ENCODE data around the gene NMRAL1.

NMRAL1 gene

DNA sequence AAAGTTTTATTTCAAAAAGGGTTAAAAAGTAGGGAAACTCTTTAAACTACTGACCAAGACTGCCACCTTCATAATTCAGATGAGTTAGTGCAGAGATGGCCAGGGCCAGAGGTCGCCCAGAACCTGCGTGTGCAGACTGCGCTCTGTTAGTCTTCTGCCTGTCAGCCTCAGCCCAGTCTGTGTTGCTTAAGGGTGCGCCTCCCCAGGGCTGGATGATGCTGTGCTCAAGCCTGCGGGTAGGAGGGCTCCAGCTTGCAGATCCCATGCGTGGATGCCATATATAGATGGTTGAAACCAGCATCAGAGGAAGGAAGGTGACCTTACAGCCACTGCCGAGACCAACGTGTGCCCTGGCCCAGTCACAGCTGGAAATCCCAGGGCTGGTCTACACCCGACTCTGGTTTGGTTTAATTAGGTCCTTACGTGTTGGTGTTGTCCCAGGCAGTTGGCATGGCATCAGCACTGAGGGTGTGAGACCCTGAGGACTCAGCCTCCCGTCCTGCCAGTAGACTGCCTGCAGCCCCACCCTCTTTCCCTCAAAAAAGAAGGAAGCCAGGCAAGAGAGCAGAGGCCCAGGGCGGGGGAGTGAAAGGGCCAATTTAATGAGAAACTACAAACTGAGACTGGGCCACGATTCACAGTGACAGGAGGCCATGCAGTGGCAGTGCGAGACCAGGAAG, 36.5 kb upstream of the NMRAL1 start:
- no peak for DNase-seq (ENCODE audit: low read depth)
- no peak overlapping the region for H3K4me3 ChIP-seq (ENCODE audit: low read length)
- TF ChIP-seq, protein P1, sequence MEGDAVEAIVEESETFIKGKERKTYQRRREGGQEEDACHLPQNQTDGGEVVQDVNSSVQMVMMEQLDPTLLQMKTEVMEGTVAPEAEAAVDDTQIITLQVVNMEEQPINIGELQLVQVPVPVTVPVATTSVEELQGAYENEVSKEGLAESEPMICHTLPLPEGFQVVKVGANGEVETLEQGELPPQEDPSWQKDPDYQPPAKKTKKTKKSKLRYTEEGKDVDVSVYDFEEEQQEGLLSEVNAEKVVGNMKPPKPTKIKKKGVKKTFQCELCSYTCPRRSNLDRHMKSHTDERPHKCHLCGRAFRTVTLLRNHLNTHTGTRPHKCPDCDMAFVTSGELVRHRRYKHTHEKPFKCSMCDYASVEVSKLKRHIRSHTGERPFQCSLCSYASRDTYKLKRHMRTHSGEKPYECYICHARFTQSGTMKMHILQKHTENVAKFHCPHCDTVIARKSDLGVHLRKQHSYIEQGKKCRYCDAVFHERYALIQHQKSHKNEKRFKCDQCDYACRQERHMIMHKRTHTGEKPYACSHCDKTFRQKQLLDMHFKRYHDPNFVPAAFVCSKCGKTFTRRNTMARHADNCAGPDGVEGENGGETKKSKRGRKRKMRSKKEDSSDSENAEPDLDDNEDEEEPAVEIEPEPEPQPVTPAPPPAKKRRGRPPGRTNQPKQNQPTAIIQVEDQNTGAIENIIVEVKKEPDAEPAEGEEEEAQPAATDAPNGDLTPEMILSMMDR (conservative IDR thresholded peaks at IDR 0.05; ENCODE audit: low read depth, low read length): no peak

GRCh38 chr16:4510131-4510530, 35.7 kb upstream of the NMRAL1 start:
- TF ChIP-seq, protein P1 (conservative IDR thresholded peaks at IDR 0.05; ENCODE audit: low read depth, low read length): no peak

GRCh38 chr16:4509420-4509819, 35.0 kb upstream of the NMRAL1 start:
- no peak overlapping the region for H3K4me3 ChIP-seq (ENCODE audit: low read length)
- DNase-seq (ENCODE audit: low read depth): no peak
- TF ChIP-seq, protein P1 (conservative IDR thresholded peaks at IDR 0.05; ENCODE audit: low read depth, low read length): no peak

More at GRCh38 chr16:4510131-4510530, 35.7 kb upstream of the NMRAL1 start:
- DNase-seq (ENCODE audit: low read depth): no peak
- no peak overlapping the region for H3K4me3 ChIP-seq (ENCODE audit: low read length)

- no peak overlapping the region for H3K4me3 ChIP-seq (ENCODE audit: low read length)
- DNase-seq (ENCODE audit: low read depth): no peak
- TF ChIP-seq, protein P1 (conservative IDR thresholded peaks at IDR 0.05; ENCODE audit: low read depth, low read length): no peak
These were observed 34.4 kb upstream of the NMRAL1 start for GRCh38 chr16:4508806-4509205.

GRCh38 chr16:4507588-4508345, 33.3 kb upstream of the NMRAL1 start:
- H3K4me3 ChIP-seq (ENCODE audit: low read length): no peak overlapping the region
- TF ChIP-seq, protein P1 (conservative IDR thresholded peaks at IDR 0.05; ENCODE audit: low read depth, low read length): no peak
- no peak for DNase-seq (ENCODE audit: low read depth)

DNA sequence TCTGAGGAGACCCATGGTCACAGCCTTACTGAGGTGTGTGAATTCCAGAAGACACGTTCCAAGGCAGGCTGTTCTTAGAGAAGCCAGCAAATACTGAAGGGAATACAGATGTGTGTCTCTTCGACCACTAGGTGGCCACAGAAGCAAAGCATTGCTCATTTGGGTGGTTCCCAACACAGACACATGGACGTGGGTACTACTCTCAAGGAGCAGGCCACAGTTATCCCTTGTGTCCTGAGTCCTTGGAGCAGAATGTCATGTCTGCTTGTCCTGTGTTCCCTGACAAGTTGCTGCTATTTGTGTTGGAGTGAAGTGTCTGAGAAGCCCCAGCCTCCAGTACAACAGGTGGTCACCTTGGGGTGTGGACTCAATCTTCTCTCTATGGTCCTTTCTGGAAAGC, 32.0 kb upstream of the NMRAL1 start:
- no peak overlapping the region for H3K4me3 ChIP-seq (ENCODE audit: low read length)
- DNase-seq (ENCODE audit: low read depth): no peak
- TF ChIP-seq, protein P1 (conservative IDR thresholded peaks at IDR 0.05; ENCODE audit: low read depth, low read length): peak; percentile 88
